ENCODE measurements around the gene SYT13. TPM values are rescaled to one million over a fixed set of nuclear protein-coding genes. Genes with fewer than 3 reads are reported as not detected.

Gene SYT13
- total RNA-seq, 1 donor from 2014 or later, result 6.9 TPM

DNA sequence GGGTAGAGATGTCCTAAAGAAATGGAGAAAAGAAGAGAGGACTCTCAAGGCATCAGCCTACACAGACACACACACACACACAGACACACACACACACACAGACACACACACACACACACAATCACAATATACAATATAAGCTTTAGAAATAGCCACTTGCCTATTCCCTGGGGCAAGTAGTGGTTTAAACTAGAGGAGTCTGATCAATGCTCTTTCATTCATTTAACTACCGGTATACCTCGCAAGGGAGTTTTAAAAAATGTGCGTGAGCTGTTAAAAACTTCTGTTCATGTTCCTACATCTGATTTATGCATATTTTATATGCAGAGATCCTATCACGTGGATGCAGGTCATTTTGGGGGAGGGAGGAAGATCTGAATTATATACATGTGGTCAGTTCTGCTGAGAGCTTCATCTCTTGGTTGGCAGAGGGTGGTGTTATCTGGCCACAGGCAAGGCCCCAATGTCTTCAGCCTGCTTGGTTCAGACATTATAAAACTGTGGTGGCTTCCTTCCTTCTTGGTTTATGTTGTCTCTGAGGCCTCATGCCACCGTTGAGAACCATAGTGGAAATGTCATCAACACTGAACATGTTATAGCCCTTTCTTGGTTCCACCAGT, 56.6 kb downstream of the SYT13 start:
- DNase-seq (no peak), ATAC-seq (no peak)
- intact Hi-C loops (cut with micrococcal nuclease), result no loop called here

DNA sequence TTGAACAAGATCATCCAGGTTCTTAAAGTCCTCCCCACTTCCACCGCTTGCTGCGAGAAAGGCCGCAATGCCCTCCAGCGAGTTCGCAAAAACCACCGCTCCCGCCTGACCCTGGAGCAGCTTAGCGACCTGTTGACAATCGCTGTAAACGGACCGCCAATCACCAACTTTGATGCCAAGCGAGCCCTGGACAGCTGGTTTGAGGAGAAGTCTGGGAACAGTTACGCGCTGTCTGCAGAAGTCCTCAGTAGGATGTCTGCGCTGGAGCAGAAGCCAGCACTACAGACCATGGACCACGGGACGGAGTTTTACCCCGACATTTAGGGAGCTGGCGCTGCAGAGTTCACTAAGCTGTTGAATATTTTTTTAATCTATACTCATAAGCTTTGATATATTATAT, 58.3 kb downstream of the SYT13 start:
- no peak for ATAC-seq
- intact Hi-C loops (cut with micrococcal nuclease), result no loop called here
- DNase-seq, result no peak

- intact Hi-C loops (cut with micrococcal nuclease), result no loop called here
- no peak for ATAC-seq
- DNase-seq, result no peak
Measured at GRCh38 chr11:45226901-45227300, 59.2 kb downstream of the SYT13 start.

DNA sequence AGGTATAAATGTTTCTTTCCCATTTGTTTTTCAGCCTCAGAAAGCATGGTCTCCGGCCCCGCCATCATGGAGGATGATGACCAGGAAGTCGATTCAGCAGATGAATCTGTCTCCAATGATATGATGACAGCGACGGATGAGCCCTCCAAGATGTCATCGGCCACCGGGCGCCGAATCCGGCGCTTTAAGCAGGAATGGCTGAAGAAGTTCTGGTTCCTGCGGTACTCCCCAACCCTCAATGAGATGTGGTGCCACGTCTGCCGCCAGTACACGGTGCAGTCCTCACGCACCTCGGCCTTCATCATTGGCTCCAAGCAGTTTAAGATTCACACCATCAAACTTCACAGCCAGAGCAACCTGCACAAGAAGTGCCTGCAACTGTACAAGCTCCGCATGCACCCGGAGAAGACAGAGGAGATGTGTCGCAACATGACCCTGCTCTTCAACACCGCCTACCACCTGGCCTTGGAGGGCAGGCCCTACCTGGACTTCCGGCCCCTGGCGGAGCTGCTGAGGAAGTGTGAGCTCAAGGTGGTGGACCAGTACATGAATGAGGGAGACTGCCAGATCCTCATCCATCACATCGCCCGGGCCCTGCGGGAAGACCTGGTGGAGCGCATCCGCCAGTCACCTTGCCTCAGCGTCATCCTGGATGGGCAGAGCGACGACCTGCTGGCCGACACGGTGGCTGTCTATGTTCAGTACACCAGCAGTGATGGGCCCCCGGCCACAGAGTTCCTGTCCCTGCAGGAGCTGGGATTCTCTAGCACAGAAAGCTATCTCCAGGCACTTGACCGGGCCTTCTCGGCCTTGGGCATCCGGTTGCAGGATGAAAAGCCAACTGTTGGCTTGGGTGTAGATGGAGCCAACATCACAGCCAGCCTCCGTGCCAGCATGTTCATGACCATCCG, 59.9 kb downstream of the SYT13 start:
- intact Hi-C loops (cut with micrococcal nuclease), result no loop called here
- no peak for ATAC-seq
- DNase-seq, result no peak

GRCh38 chr11:45225277-45225676, 60.9 kb downstream of the SYT13 start:
- DNase-seq (no peak), ATAC-seq (no peak)
- intact Hi-C loops (cut with micrococcal nuclease), result no loop called here

DNA sequence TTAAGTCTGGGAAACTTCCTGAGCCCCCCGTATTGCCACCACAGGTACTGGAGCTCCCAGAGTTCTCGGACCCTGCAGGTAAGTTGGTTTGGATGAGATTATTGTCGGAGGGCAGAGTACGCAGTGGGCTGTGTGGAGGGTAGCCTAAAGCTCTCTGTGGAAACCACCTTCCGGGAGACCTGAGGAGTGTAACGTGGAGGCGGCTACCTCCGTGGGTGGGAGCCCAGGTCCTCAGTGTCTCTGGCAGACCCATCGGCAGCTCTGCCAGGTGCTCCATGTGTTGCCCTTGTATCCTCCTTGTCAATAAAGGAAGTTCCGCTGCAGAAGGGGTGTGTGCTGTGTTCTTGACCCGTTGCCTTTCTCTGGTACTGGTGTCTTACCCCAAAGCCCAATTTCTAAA, 61.4 kb downstream of the SYT13 start:
- no peak for DNase-seq
- ATAC-seq, result no peak
- intact Hi-C loops (cut with micrococcal nuclease), result no loop called here

GRCh38 chr11:45223496-45223895, 62.6 kb downstream of the SYT13 start:
- ATAC-seq (no peak), DNase-seq (no peak)
- intact Hi-C loops (cut with micrococcal nuclease), result no loop called here

GRCh38 chr11:45219411-45219810, 66.7 kb downstream of the SYT13 start:
- intact Hi-C loops (cut with micrococcal nuclease), result no loop called here
- no peak for DNase-seq
- ATAC-seq, result no peak

GRCh38 chr11:45218705-45219104, 67.4 kb downstream of the SYT13 start:
- intact Hi-C loops (cut with micrococcal nuclease), result no loop called here
- ATAC-seq (no peak), DNase-seq (no peak)

DNA sequence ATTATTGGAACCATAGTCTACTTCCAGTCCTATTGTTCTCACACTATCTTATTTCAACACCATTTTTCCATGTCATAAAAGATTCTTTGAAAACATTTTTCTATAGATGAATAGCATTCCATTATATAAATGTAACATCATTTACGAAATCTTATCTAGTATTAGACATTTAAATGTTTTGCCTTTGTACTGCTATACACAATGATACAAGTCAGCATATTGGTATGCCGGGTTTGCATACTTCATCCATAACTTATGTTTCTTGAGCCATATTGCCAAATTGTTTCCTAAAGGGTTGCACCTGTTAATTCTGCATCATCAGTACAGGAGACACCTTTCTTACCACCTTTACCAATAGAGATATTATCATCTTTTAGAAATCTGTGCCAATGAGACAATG, 68.2 kb downstream of the SYT13 start:
- no peak for ATAC-seq
- DNase-seq, result no peak
- intact Hi-C loops (cut with micrococcal nuclease), result no loop called here

DNA sequence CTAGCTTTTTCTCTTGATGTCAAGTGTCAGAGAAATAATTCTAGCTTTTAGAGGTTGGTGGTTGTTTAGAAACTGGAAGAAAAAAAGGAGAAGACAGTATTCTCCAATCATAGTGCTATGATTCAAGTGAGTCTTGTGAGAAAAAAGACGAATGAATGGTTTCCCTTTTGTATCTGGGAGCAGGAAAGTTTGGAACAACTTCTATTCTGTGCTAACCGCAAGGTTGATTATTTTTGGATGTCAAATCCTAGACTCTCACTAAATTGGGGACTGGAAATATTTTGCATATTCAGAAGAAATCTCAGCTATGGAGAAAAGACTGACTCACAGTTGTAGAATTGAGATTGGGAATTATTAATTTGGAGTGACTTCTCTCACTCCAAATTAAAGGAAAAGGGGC, 69.2 kb downstream of the SYT13 start:
- intact Hi-C loops (cut with micrococcal nuclease), result no loop called here
- DNase-seq (no peak), ATAC-seq (no peak)

DNA sequence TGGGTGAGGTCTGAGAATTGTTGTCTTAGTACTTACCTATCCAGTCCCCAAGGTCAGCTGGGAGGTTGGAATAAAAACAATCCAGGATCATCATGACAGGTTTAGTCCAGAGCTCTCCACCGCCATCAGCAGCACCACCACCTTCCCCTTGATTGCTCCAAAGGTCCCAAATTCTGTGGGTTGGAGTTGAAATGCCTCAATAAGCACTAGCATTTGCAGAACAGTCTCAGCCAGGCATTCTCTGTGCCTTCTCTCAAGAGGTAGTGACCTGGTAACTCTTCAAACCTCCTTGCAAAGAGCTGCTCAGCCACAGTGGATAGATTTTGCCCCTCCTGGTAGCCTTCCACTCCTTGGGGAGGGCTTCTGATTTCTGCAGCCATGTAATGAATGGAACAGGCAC, 70.1 kb downstream of the SYT13 start:
- DNase-seq (no peak), ATAC-seq (no peak)
- intact Hi-C loops (cut with micrococcal nuclease), result no loop called here

DNA sequence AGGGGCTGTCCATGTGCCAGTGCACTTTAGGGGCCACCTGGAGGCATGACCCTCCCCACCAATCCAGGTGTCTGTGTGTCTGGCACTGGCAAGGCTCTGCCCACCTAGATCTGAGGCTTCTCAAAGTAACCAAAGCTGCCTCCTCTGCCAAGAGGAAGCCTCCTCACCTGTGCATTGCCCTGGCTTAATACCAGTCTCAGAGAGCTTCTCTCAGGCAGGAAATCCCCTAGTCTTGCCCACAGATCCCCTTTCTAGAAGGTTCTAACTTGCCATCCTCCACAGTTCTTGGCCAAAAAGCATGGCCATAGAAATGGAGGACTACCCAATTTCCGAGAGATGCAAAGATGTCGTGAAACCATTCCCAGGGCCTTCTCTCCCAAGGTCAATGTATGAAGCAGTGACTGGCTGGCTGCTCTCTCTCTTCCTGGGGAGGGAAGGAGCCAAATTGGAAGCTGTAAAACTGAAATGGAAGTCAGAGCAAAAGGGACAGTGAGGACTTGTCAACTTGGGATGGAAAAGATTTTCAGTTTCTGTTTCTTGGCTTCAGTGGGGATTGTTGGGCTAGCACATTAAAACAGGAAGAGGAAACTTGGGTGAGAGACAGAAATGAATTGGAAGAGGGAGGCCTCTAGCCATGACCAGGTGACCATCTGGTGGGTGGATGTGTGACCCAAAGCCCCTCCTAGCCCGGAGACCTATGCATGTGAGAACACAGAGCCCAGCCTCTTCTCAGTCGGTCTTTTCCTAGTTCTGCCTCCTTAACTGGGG, 70.9 kb downstream of the SYT13 start:
- ATAC-seq, result no peak
- intact Hi-C loops (cut with micrococcal nuclease), result no loop called here
- no peak for DNase-seq

GRCh38 chr11:45213717-45214116, 72.4 kb downstream of the SYT13 start:
- intact Hi-C loops (cut with micrococcal nuclease), result no loop called here
- ATAC-seq (no peak), DNase-seq (no peak)

- intact Hi-C loops (cut with micrococcal nuclease), result no loop called here
- DNase-seq (no peak), ATAC-seq (no peak)
Measured at GRCh38 chr11:45213316-45213665, 72.8 kb downstream of the SYT13 start.

GRCh38 chr11:45212566-45213315, 73.4 kb downstream of the SYT13 start:
- ATAC-seq, result no peak
- no peak for DNase-seq
- intact Hi-C loops (cut with micrococcal nuclease), result no loop called here

- ATAC-seq, result no peak
- DNase-seq, result no peak
- intact Hi-C loops (cut with micrococcal nuclease), result no loop called here
Measured at GRCh38 chr11:45211732-45212131, 74.4 kb downstream of the SYT13 start.

GRCh38 chr11:45210846-45211245, 75.3 kb downstream of the SYT13 start:
- intact Hi-C loops (cut with micrococcal nuclease), result no loop called here
- DNase-seq (peak; percentile 57), ATAC-seq (no peak)

GRCh38 chr11:45209891-45210699, 76.0 kb downstream of the SYT13 start:
- DNase-seq (peak; percentile 94), ATAC-seq (peak; percentile 96)
- intact Hi-C loops (cut with micrococcal nuclease), result no loop called here

Measured in left ventricle myocardium superior (tissue), 1 donor.